T-helper 2 cell treated with Interferon-gamma antibody and Interleukin-4, amounts not matched to agents 100 ng/mL and 5 ng/mL, for 36 hours (primary cell): Measurements from ENCODE around the gene RASGRP1. TPM values are rescaled to one million over a fixed set of nuclear protein-coding genes. Genes with fewer than 3 reads are reported as not detected.

Experiments
- intact Hi-C: fragments of 100-400 bp; cut with micrococcal nuclease; formaldehyde crosslinking; loops from one replicate; pipeline ENCODE4 v1.15.1; 2023
- total RNA-seq: library from RNA; stranded (reverse); gene quantifications from 2 replicates; pipeline ENCODE4 v1.2.3, GENCODE V29; 2022

RASGRP1 gene
- total RNA-seq, 1 donor from 2014 or later, result 116 TPM

DNA sequence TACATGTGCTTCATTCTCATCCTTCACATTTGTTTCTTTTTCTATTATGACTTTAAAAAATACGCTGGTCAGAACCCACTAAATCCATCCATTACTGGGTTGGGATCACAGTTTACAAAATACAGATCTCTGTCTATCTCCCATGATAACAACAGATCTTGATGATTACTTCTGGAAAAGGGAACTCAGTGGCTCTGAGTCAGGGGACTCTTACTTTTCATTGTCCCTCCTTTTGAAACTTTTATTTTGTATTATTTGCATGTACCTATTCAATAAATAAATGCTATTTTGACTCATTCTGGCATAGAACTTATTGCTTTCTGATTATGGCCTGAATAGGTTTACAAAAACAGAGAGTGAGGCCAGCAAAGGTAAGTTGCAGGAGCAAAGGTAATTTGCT is 11.6 kb upstream of the RASGRP1 start:
- intact Hi-C loops, result no loop called here

DNA sequence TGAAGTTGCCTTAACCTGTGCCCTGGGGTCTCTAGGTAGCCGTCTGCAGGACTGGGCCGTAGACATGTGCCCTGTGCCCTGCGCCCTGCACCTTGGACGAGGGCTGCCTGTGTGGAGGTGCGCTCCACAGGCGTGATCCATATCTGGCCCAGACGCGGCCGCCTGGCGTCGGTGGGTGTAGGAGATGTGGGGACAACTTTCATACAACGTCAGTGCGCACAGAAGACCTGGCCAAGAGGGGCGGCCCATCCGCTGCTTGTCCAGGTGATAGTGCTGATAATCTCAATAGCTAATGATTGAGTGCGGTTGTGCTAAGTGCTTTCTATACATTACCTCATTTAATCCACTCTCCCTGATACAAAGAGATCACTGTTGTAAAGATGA is 665 bp upstream of the RASGRP1 start:
- intact Hi-C loops, result no loop called here

DNA sequence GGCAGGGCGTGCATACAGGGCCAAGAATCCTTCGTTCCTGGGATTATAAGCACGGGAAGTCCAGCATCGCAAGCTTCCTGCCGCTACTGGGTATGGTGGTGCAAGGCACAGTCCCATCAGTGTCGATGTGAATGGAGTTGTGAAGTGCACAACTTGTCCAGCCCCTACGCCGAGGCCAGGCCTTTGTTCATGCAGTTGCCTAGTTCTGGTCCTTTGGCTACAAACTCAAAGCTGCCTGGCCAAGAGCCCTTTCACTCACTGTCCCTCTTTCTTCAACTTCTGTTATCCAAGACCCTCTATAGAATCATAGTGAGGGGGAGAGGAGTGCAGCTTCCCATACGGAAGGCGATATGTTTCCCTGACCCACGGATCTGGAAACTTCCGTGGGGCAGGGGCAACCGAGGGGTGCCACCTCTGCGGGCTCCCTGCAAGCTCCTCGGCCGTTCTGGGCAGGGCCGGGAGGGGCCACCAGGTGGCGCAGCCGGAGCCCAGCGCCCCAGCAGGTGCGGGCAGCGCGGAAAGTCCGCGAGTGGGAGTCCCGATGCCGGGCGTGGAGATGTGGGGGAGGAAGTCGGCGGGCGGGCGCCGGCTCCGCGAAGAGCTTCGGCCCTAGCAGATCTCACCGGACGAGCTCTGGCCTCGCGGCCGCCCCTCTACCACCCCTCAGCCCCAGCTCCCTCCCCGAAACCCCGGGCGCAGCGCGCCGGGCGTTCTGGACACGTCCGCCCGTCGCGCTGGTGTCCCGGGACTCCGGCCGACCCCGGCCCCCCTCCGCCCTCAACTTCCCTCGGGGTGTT is 693 bp downstream of the RASGRP1 start:
- intact Hi-C loops, result loop anchor here (1.0 to 5.0 kb wide), 6 partner anchors 47 to 119 kb away; no protein-coding TSS in a partner anchor

DNA sequence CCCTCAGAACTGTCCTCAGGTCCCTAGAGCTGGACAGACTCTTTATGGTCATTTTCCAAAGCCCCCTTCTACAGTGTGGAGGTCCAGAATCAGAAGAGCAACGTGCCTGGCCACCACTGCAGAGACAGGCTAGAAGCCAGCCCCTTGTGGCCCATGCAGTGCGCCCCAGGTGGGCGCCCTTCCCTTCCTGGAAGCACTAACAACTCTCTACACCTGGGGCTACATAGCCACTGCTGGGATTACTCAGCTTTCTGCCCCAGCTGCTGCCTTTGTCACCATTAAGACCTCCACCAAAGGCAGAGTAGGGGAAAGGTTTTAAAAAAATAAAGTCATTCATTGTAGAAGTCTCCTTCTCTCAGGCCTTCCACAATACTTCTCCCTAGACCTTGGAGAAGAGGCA is 2.3 kb downstream of the RASGRP1 start:
- intact Hi-C loops, result loop anchor here (5.0 kb wide), 2 partner anchors 75 to 90 kb away; no protein-coding TSS in a partner anchor

DNA sequence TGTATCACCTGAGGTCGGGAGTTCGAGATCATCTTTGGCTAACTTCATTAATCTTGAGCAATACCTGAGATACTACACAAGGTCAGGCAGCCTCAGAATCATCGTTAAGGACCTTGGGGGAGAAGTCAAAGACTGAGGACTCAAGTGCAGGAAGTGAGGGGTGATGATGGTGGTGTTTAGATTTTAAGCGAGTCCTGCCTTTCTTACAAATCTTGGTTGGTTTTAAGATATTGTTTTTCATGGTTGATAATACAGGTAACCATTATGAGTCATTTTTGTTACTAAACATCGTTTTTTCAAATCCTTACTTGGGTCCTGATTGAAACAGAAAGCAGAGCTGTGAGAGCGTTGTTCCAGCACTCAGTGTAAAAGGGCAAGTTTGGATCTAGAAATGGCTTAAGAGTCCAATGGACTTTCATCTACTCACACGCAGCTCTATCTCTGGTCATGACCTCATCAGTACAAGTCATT is 4.1 kb downstream of the RASGRP1 start:
- intact Hi-C loops, result loop anchor here (1.0 to 5.0 kb wide), 3 partner anchors 73 to 110 kb away; no protein-coding TSS in a partner anchor

DNA sequence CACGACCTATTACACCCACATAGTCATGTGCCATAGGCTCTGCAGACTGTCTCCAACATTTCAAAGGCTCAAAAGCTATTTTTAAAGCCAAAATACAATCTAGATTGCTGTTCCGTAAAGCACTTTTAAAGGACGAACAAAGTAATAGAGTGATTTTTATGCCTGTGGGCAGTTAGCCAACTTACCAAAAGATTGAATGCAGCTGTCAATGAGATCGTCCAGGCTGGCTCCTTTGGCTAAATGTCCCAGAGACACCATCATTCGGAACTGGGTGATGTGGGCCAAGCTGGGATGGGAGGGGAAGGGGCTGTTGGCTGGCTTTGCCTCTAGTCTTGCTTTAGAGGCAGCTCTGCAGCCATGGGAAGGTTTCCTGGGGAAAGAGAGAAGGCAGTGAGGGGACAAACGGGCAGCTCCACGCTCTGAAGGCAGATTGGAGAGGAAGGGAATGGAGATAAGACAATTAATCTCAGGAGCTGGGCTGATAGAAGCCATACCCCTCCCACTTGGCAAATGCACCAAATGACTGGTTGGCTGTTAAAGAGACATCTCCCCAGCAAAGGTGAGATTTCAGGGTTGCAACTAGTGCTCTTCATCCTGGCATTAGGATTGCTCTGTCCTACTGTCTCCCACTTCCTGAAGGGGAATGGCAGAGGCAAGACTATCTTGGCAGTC is 4.8 kb downstream of the RASGRP1 start:
- intact Hi-C loops, result loop anchor here (1.0 to 5.0 kb wide), 3 partner anchors 72 to 111 kb away; no protein-coding TSS in a partner anchor

DNA sequence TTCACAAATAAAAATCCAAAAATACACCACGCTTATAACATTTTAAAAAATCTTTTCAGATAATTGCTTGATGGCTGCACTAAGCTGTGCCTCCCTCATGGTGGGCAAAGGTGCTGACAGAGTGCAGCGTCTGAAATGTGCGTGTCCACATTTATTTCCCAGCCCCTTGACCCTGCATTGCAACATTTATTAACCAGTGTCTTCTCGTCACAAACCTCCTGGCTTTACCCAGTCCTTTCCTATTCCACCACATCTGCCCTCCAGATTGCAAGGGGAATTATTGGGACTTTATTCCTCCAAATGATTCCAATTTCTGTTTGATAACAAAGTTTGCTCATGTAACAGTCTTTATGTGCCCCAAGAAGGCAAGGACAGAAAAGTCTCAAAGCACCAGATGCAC is 5.5 kb downstream of the RASGRP1 start:
- intact Hi-C loops, result no loop called here

DNA sequence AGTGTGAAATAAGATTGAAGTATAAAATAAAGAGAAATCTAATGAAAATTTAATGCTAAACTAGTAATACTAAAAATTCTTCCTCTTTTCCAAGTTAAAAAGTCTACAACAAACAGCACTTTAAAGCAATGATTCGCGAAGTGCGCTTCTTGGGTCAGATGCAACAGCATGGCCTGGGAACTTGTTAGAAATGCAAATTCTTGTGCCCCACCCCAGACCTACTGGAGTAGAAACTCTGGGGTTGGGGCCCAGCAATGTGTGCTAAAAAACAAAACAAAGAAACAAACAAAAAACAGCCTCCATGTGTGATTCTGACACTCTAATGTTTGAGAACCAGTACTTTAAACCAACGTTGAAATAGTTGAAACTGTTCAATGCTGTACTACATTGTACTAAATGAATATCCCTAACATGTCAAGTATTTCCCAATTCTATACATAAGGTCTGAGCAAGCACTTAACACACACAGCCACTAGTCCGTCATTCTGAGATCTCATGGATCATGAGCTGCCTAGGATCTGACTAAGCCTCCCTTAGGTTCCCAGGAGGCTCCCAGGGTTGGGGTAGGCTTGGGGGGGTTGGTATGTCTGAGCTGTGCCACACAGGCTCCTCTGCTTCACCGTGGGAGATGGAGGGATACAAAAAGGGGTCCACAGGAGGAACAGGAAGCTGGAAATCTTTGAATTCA is 6.1 kb downstream of the RASGRP1 start:
- intact Hi-C loops, result no loop called here

DNA sequence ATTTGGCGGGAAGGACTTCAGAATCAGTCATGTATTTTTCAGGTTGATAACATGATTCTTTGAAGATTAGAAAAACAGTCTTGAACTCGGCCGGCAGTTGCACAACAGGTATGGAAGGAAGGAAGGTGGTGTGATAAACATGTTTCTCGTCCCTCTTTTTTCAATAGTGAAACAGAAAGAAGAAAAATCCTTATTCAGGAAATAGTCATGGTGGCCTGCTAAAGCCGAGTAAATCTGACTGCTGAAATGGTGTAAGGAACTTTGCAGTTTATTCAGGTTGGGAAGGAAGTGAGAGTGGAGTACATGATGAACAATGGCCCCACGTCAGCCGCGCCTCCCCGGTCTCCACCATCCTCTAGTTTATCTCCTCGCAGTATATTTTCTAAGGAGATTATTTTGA is 6.7 kb downstream of the RASGRP1 start:
- intact Hi-C loops, result no loop called here

DNA sequence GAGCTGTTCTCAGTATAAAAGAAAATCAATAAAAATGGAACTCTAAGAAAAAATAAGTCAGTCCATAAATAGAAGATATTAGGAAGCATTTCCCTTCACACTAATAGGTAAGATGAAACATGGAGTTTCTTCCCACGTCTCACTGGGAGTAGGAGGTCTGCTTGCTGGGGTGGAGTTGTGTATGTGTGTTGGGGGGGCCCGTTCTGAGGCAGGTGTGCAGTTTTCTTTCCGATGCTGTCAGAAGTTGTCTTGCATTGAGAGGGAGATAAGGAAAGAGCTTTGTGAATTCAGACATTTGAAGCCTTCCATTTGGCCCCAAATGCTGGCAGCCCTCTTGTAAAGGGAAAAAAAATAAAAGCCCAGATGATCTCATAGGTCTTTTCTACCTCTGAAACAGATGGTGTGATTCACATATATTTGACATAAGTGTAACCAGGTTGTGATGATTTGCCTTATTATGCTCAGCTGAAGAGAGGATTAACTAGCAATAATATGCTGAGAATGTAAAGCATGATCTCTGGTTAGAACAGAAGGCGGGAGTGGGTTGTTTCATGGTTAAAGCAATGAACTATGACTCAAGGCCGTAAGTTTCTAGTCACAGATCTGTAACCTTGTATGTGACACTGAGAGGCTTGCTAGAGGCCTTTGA is 8.8 kb downstream of the RASGRP1 start:
- intact Hi-C loops, result no loop called here

DNA sequence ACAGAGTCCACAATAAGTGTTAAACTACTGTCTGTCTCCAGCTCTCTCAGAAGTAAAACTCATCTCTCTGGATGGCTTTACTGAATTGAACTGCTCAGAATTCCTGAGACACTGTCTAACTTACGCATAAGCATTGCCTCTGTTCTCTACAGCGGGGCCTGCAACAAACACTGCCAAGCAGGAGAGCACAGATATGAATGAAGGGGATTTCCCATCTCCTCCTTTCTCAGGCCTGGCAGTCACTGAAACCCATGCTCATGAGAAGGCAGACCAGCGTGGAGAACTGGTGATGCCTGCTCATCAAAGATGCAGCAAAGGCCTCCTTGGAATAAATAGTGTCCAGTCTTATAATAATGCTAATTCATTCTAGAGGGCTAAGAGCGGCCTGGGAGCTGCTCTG is 10.3 kb downstream of the RASGRP1 start:
- intact Hi-C loops, result loop anchor here (5.0 kb wide), 2 partner anchors 37 to 1228 kb away; partner anchors contain the start of gene FSIP1

DNA sequence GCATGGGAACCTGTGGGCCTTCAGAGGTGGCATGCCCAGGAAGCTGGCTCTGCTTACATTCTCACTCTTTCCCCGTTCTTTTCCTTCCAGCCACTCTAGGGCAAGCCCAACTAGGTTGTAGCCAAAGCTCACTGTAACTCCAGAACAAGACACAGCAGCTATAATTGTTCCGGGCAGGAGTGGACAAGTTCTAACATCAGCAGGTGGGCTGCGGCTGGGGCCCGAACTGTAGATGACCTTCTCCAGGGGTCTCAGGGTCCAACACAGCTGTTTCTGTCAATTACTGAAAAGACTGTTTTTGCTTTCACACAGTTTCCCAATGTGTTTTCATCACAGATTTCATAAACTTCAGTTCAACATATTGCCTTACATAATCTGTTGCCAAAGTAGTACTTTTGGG is 11.5 kb downstream of the RASGRP1 start:
- intact Hi-C loops, result loop anchor here (5.0 kb wide), 2 partner anchors 36 to 1229 kb away; partner anchors contain the start of gene FSIP1

DNA sequence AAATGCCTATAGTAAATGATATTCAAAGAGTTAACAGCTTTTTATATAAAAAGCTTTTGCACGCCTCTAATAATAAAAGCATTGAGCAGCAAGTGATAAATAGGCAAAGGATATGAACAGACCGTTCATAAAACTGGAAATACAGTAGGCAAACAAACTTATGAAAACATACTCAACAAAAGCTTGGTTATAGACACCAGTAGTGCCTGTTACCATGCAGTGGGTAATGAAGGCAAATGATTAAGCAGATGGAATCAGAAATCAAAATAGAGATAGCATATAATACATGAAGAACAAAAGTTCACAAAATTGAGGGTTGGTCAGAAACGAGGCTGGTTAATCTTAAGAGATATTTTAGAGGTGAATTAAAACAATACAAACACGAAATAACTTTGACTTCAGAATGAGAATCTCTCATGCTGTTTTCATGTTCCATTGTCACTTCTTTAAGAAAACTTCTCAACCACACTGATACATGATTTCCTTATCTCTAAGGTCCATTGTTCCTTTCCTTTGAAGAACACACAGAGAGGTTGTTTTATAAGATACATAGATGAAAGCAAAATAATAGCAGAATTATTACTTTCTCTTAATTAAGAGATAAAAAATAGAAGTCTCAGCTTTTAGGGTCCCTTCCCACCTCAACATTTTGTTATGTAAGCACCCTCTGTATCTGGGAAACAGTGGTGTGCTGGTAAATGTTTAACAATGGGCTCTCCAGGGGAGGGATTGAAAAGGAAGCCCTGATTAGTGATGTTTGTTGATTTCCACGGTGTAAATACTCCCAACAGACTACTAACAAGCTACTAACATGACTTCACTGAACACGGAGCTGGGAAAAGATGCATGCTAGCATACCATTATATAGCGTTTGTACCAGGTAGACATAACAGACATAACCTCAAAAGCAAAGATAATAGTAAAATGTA is 12.6 kb downstream of the RASGRP1 start:
- intact Hi-C loops, result loop anchor here (5.0 kb wide), 2 partner anchors 35 to 1230 kb away; partner anchors contain the start of gene FSIP1

DNA sequence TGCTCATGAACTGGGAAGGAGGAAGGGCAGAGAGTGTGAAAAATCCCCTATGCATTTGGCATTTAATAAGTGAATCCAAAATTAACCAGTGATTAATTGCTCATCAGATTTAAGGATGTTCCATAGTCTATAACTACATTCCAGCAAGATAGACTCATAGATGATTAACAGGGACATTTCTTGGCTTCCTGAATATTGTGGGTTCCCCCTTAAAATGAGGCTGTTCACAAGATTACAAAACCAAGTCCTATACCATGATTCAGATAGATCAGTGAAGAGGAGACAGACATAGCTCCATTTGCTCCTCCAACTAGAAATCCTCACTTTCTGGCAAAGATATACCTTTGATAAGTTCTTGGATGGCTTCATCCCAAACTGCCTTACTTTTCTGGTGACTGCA is 15.4 kb downstream of the RASGRP1 start:
- intact Hi-C loops, result no loop called here

DNA sequence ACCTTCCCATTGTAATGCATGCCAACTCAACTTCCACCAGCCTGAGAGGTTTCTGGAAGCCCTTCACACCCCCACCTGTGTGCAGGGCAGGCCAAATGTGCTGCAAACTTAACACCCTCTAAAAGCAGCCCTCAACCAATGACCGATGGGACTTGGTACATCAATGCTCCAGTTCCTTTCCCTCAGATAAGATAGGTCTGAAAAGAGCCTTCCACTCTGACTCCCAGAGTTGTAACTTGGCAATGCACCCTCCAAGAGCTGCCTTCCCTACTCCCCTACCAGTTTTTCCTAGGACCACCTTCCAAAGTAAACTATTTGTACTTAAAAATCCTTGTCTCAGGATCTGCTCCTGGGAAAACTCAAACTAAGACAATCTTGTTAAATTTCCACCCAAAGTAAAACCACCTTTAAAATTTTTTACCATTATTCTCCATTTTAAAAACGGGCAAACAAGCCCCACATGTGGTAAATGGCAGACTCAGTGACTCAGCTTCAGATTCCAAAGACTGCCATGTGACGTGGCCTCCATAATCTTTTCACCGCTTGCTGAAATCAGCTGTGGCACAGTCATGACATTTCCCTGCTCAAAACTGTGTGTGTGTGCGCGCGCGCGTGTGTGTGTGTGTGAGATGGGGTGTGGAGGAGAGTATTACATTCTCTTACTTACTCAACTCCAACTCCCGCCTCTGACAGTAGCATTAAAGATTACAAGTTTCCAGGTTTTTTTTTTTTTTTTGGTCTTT is 17.2 kb downstream of the RASGRP1 start:
- intact Hi-C loops, result no loop called here

DNA sequence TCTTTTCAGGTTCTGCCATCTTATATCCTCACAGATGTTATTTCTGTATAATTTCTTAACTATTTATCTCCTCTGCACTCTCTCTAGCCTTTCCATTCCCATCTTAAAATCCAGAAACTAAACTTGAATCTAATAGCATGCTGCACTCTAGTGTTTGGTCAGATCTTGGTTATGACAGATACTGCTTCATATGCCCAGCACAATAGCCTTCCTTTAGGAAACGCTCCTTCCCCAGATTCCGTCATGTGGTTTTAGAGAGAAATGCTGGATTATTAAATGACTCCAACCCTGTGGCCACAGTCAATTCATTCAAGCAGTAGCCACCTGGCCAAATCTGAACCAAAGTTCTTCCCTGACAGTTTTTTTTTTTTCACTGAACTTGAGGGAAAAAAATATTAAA is 19.4 kb downstream of the RASGRP1 start:
- intact Hi-C loops, result no loop called here

DNA sequence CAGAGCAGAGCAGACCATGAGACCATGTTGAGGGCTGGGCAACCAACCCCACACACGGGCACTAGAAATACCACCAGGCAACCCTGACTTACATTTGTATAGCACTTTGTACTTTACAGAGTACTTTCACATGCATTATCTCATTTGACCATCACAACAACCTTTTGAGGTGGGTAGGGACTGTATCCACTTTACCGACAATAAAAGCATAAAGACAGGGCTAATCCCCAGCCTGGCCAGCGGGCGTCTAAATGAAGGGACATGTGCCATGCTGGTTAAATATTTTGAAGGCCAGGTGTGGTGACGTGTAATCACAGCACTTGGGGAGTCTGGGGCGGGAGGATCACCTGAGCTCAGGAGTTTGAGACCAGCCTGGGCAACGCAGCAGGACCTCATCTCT is 23.6 kb downstream of the RASGRP1 start:
- intact Hi-C loops, result no loop called here

DNA sequence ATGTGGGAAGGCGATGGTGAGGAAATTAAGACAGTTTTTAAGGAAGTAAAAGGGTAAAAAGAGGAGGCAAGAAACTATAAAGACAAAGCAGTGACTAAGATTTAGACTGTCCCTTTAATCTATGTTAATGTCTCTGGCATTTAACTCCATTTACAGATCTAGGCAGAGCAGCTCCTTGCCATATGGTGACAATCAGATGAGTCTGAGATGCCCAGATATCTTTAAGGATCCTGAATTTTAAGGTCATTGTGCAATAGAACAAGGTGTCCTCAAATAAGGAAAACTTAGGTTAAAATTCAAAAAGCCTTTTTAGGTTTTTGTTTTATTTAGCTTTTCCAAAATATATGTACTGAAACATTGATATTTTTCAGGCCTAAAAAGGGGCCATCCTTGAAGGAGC is 24.1 kb downstream of the RASGRP1 start:
- intact Hi-C loops, result no loop called here

DNA sequence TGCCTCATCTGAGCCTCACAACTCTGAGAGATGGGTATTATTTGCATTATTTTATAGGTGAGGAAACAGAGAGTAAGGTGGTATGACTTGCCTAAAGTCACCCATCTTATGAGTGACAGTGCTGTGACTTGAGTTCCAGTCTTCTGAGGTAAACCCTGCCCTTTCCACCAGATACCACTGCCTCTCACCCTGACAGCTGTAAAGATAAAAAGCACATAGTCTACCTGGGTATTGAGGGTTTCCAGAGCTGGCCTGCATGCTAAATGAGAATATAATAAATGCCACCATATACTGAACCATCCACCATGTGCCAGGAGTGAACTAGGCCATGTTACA is 25.6 kb downstream of the RASGRP1 start:
- intact Hi-C loops, result no loop called here
